HEK293T (cell line): ENCODE measurements around the gene GBGT1.

Experiments
- BHLHE40 ChIP-seq: fragments of 450-650 bp; IDR thresholded peaks from 2 replicates; pipeline ENCODE4 v1.6.1; 2016; ENCODE audit warnings: mild to moderate bottlenecking, moderate library complexity, borderline replicate concordance
- ELF4 ChIP-seq: fragments of 450-650 bp; IDR thresholded peaks from 2 replicates; pipeline ENCODE4 v1.6.1; 2017; ENCODE audit warnings: antibody characterized with exemption
- FOXM1 ChIP-seq: fragments of 450-650 bp; IDR thresholded peaks from 2 replicates; pipeline ENCODE4 v1.6.1; 2017; ENCODE audit warnings: mild to moderate bottlenecking, borderline replicate concordance
- HDGF ChIP-seq: fragments of 450-650 bp; IDR thresholded peaks from 2 replicates; pipeline ENCODE4 v1.6.1; 2017; ENCODE audit warnings: antibody characterized with exemption, borderline replicate concordance
- L3MBTL2 ChIP-seq: fragments of 450-650 bp; conservative IDR thresholded peaks from 2 replicates; pipeline ENCODE4 v1.6.1; 2016; ENCODE audit warnings: mild to moderate bottlenecking
- LEF1 ChIP-seq: fragments of 450-650 bp; IDR thresholded peaks from 2 replicates; pipeline ENCODE4 v1.6.1; 2017; ENCODE audit warnings: mild to moderate bottlenecking, borderline replicate concordance
- NFRKB ChIP-seq: fragments of 450-650 bp; IDR thresholded peaks from 2 replicates; pipeline ENCODE4 v1.6.1; 2016; ENCODE audit warnings: mild to moderate bottlenecking, moderate library complexity
- SP1 ChIP-seq: fragments of 450-650 bp; IDR thresholded peaks from 2 replicates; pipeline ENCODE4 v1.6.1; 2017
- TARDBP ChIP-seq: fragments of 450-650 bp; IDR thresholded peaks from 2 replicates; pipeline ENCODE4 v1.6.1; 2016
- ZNF384 ChIP-seq: fragments of 450-650 bp; IDR thresholded peaks from 2 replicates; pipeline ENCODE4 v1.6.1; 2016
- TF ChIP-seq, protein P1 (sequence below): fragments of 450-650 bp; IDR thresholded peaks from 2 replicates; pipeline ENCODE4 v1.6.1; 2016

- TF ChIP-seq TARDBP, result no peak
- no peak for TF ChIP-seq SP1
- TF ChIP-seq FOXM1, result no peak
- TF ChIP-seq BHLHE40, result no peak
- no peak for TF ChIP-seq NFRKB
- no peak for TF ChIP-seq HDGF
- no peak for TF ChIP-seq LEF1
- TF ChIP-seq L3MBTL2, result no peak
- TF ChIP-seq, protein P1, sequence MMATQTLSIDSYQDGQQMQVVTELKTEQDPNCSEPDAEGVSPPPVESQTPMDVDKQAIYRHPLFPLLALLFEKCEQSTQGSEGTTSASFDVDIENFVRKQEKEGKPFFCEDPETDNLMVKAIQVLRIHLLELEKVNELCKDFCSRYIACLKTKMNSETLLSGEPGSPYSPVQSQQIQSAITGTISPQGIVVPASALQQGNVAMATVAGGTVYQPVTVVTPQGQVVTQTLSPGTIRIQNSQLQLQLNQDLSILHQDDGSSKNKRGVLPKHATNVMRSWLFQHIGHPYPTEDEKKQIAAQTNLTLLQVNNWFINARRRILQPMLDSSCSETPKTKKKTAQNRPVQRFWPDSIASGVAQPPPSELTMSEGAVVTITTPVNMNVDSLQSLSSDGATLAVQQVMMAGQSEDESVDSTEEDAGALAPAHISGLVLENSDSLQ, result no peak
- no peak for TF ChIP-seq ELF4
- no peak for TF ChIP-seq ZNF384
These were observed 25.1 kb upstream of the GBGT1 start for GRCh38 chr9:133188843-133189180.
